GM21723 (cell line): ENCODE results near the gene ENO1.

Experiments
- ATAC-seq: cut with Tn5 transposase; IDR thresholded peaks from one replicate; pipeline ENCODE4 v1.9.1; 2021; ENCODE audit warnings: mild to moderate bottlenecking, moderate library complexity; ENCODE audit not compliant: unreplicated experiment

ENO1 gene

DNA sequence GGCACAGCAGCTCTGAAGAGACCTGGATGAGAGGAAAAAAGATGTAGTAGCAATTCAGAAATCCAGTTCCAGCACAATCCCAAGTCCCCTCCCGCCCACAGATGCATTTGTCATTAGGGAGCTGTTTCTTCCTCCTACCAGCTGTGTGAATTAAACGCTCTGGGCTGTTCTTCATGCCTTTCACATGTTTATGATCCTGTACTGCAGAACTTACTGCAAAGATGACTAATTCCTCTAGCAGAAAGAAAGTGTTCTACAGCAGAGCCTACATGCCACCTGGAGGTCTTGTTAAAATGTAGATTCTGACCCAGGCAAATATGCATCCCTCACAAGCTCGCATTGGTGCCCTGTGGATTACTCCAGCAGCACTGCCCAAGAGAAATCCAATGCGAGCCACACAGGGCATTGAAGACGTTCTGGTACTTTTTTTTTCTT, 6.5 kb downstream of the ENO1 start:
- ATAC-seq: no peak

DNA sequence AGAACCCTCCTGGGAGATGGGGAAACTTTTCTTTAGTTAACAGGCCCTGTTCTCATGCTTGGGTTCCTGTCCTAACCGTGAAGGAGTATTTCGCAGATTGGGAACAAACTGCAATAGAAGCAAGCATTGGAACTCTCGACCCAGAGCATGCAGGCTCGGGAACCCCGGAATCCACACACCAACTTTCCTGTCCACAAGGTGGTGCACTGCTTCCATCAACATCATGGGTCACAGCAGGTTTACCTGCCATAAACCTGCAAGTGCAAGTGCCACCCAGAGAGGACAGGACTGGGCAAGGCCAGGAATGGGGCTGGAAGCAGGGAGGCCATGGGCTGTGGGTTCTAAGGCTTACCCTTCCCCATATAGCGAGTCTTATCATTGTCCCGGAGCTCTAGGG, 6.9 kb downstream of the ENO1 start:
- no peak for ATAC-seq

DNA sequence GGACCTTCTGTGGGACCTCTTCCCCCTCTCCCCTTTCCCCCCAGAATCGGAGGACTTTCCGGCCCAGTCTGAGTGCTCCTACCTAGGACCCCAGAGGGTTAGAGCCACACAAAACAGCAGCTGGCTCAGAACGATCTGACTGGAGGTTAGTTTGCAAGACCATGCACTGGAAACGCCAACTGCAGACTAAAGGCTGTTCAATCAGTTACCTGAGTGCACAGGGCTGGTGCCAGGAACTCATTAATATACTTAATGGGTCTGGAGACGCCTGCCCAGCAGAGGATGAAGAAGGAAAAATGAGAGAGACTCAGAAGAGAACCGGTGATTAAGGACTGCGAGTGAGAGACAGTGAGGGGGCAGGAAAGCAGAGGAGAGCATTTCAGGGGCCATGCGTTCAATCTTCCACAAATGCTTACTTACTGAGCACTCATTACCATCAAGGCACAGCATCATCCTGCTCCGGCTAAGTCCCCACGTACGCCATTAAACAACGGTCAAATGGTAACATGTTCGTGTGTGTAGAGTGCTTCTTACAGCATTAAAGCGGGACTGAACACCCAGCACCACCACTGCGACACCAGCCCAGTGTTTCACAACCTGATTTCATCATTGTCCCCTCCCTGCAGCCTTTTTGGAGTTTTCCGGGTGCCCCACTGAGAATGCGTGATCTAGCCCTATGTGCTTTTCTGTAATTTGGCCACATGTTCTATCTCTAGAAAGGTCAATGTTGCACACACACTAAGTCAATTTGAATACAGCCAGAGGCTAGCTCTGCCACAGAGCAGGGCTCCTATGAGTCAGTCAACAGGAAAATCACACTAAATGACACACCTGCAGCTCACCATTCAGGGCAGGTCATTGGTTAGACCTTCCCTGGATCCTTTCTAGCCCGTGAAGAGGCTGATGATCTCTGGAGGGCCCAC, 7.6 kb downstream of the ENO1 start:
- no peak for ATAC-seq

DNA sequence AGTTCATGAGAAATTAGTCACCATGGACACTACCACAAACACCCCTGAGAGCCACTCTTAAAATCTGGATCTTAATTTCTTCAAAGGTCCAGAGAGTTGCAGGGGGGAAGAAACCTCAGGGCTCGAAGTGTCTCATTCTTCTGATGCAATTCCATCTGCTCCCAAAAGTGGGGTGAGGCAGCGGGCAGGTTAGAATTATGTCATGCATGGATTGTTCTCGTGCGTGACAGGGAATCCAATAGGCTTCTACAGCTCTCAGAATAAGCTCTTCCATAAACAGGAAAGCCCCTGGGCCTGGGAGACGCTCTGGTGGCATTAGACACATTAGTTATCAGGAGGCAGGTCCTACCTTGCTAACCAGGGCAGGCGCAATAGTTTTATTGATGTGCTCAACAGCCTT, 8.4 kb downstream of the ENO1 start:
- no peak for ATAC-seq

DNA sequence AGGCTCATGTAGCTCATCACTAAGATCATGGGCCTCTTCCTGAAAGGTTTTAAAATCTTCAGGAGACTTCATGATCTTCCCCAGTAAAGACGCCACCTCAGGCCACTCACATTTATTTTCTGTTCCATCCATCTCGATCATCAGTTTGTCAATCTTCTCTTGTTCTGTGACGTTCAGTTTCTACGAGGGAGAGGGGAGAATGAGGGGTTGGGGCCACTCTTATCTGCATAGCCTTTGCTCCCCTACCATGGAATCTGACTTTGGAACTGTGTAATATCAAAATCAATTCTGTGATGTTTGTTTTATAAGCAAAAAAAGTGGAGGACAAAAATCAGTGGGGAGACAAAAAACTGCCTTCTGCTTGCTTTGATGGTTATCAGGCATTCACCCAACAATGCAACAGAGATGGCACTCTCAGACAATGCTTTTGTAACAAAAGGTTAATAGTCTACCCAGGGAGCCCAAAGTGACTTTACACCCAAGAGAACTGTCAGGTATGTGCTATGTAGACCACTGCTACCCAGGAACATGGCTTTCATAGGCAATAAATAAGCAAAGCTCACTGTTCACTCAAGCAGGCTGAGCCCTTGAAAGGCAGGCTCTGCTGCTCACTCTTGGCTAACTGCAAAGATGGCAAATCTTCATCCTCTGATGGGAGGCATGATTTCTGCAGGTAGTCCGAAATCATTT, 10.5 kb downstream of the ENO1 start:
- no peak for ATAC-seq

DNA sequence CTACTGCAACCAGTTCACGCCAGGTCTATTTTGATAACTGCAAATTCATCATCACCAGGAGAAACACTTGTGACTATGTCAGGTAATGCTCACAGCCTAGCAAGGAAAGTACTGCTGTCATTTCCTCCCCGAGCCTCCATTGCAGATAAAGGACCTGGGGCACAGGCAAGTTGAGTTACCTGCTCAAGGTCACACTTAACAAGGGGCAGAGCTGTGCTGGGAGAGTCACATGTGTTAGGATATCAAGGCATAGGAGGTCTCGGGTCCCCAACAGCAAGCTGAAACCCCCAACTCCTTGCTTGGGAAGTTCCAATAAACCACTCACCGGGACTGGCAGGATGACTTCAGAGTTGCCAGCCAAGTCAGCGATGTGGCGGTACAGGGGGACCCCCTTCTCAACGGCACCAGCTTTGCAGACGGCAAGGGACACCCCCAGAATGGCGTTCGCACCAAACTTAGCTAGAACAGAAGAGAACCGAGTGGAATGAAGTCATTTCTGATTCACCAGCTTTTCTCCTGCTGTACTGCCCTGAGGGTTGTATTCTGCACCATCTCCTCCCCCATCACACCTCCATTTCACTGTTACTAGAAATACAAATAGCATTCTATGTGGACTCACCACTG, 11.6 kb downstream of the ENO1 start:
- no peak for ATAC-seq

DNA sequence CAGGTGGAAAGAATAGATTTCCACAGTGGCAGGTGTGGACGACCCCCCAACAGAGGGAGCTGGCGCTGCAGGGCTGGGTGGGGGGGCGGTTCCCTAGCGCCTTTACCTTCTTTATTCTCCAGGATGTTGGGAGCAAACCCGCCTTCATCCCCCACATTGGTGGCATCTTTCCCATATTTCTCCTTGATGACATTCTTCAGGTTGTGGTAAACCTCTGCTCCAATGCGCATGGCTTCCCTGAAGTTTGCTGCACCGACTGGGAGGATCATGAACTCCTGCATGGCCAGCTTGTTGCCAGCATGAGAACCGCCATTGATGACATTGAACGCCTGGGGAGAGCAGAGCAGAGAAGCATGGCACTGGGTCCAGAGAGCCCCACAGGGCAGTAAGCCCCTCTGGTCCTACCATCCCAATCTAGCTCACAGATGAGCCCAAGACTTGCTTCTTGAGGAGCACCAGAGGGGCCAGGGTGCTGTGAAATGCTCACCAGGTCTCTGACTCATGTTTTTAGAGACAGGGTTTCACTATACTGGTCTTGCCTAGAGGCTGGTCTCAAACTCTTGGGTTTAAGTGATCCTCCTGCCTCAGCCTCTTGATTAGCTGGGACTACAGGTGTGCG, 12.2 kb downstream of the ENO1 start:
- no peak for ATAC-seq

DNA sequence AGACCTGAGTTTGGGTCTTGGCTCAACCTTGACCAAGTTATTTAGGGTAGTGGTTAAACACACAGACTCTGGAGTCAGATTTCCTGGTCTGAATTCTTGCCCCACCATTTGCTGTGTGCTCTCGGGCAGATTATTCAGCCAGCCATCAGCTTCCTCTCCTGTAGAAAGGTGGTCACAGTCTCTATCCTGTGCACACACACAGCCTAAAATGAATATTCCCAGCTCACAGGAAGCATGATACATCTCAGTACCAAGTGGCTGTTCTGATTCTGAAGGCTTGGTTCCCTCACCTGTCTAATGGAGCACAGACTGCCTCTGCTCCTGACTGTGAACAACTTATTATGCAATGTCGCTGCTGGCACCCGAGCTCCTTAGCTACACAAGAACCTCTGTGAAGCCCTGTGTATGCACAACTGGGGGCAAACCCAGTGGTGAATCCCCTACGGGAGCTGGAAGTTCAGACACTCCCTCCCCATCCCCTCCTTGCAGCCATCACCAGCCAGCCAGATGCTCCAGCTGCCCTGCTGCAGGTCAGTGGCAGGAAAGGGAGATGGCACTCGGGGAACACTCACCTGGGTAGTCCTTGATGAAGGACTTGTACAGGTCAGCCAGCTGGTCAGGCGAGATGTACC, 13.7 kb downstream of the ENO1 start:
- ATAC-seq: no peak

DNA sequence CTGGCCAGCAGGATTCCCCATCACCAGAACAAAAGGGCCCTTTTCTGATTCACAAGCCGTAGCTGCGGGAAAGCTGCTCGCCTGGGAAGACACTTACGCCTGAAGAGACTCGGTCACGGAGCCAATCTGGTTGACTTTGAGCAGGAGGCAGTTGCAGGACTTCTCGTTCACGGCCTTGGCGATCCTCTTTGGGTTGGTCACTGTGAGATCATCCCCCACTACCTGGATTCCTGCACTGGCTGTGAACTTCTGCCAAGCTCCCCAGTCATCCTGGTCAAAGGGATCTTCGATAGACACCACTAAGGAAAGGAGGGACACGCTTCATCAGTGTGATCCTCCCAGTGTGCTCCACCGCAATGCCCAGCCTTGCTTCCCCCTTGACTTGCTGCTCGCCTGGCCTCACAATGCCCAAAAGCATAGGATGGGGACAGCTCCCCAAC, 14.7 kb downstream of the ENO1 start:
- ATAC-seq: no peak

DNA sequence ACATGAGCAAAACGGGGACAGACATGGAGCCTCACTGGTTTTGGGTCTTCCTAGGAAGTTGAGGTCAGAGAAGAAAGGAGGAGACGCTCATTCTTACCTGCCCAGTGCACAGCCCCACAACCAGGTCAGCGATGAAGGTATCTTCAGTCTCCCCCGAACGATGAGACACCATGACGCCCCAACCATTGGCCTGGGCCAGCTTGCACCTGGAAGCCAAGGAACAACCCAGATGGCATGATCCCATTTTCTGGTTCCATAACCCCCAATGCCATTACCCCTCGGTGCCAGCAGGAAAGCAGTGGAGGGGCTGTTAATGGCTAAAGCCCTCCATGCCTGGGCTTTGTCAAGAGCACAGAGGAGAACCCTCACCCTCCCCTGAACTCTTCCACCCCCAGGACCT, 15.3 kb downstream of the ENO1 start:
- ATAC-seq: no peak

DNA sequence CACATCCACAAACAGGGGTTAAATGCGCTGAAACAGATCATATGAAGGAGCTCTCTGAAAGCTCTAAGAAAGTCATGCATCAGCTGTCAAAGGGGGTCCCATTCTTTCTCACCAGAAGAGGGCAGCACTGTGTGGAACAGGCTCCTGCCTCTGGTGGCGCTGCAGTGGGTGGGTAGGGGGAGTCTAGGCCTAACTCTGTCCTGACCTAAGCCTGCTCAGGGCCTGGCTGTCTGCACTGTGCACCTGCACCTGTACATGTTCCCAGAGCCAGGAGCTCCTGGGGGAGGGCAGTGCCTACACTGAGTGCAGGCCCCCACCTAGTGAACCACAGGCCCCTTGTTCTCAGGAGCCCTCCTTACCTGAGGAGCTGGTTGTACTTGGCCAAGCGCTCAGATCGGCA, 16.0 kb downstream of the ENO1 start:
- ATAC-seq: no peak

DNA sequence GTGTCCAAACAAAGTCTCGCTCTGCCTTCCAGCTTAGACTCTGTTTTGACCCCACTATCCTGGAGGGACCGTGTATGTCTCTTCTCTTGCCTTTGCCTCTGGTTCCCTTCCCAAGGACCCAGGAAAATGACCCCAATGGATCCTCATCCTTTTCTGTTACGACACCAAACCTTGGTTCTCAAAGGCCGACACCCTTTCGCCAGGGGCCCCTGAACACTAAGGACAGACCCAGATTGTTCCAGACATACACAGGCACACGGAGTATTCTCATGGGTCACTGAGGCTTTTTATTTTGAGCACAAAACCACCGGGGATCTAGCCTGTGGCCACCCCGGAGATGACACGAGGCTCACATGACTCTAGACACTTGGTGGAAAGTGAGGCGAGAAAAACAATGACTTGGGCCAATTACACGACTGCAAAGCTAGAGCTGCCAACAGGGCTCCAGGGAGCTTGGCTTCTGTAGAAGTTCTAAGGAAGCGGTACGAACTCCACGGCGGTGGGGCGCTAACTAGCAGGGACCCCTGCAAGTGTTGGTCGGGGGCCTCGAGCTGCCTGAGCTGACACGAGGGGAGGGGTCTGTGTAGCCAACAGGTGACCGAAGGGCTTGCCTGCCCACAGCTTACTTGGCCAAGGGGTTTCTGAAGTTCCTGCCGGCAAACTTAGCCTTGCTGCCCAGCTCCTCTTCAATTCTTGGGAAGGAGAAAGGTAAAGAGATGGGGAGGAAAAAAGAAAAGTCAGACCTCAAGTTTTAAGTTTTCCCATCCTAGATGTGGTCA, 17.6 kb downstream of the ENO1 start:
- no peak for ATAC-seq

DNA sequence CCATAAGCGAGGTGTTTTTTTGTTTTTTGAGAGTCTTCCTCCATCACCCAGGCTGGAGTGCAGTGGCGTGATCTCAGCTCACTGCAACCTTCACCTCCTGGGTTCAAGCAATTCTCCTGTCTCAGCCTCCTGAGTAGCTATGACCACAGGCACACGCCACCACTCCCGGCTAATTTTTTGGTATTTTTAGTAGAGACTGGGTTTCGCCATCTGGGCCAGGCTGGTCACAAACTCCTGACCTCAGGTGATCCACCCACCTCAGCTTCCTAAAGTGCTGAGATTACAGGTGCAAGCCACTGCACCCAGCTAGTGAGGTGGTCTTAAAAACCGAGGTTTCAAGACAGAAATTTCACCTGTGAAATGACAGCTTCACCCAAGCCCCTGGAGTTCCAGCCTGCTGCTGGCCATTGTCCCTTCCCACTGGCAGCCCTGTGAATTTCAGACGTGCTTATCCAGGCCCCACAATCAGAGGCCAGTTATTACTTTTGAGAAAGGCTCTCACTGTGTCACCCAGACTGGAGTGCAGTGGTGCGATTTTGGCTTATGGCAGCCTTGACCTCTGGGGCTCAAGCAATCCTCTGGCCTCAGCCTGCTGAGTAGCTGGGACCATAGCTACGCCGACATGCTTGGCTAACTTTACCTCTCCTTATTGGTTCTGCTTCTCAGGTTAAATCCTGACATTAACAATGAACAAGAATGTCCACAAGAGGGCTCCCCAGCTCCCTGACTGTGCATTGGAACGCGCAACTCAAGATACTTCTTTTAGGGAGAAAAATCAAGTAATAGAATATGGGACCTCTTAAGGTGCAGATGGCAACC, 19.4 kb downstream of the ENO1 start:
- no peak for ATAC-seq

DNA sequence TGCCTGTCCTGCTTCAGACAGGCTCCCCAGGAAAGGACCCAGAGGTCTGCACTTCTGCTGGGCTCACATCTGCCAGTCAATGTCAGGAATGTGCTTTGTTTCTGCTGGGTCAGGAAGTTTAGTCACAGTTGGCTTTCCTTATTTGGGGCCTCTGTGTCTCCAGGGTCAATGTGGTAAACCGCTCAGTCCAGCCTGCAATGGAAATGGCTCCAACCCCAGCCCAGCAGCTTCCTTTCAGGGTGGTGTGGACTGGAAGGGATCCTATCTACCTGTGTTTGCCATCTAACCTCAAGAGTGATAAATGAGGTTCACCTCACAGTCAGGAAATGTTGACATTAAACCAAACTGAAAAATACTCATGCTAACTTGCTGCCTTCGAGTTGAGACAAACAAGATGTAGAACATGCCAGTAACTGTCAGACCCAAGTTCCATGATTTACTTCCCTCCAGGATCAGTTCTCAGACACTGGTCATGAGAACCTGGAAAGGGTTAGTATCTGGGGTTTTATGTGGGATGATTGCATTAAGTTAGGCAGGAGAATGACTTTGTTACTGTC, 20.3 kb downstream of the ENO1 start:
- no peak for ATAC-seq

DNA sequence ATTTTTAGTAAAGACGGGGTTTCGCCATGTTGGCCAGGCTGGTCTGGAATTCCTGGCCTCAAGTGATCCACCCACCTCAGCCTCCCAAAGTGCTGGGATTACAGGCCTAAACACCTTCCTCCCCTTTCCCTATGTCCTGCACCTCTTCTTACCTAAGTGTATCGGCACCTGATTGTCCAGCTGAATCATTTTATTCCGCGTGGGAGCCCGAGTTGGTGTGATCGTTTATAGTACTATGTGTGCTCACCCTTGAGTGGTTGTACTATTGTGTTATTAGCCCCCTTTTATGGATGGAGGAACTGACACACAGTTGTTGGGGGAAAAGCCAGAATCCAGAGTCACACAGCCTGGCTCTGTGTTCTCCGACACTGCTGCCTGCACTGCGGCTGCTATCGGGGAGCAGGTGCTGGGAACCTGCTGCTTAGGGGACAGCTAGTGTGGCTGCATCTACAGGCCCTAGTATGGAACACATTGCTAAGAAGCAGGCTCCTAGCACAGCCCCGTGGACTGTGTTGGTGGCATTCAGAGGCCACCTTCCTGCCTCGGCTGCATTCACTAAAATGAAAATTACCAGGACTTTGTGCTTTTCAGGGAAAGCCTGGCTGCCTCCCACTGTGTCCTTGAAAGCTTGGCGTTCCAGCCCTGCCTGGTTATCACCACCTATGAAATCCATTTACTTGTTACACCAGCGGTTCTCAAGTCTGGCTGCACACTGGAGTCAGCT, 21.6 kb downstream of the ENO1 start:
- ATAC-seq: no peak

DNA sequence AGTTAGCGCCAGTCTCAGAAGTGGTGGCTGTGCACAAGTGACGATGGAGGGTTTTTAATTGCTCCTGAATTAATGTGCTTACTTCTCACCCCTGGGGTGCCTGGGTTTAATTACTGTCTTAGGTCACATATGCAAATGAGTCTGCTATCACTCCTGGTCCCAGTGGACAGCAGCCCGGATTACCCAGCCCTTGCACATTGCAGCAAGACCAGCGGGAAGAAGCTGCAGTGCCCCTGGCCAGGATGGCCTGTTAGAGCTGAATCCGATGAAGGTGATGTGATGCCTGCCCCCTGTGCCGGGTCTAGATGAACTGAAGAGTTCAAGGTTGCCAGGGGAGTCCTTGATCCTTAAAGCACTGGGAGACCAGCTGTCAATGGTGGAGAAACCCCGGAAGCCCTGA, 24.2 kb downstream of the ENO1 start:
- ATAC-seq: no peak

DNA sequence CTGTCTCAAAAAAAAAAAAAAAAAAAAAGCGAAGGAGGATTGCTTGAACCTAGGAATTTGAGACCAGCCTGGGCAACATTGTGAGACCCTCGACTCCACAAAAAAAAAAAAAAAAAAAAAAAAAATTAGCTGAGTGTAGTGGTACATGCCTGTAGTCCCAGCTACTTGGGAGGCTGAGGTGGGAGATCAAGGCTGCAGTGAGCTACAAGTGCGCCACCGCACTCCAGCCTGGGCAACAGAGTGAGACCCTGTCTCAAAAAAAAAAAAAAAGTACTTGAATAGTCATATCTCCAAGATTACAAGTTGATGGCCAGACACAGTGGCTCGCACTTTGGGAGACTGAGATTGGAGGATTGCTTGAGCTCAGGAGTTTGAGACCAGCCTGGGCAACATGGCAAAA, 27.4 kb downstream of the ENO1 start:
- no peak for ATAC-seq

DNA sequence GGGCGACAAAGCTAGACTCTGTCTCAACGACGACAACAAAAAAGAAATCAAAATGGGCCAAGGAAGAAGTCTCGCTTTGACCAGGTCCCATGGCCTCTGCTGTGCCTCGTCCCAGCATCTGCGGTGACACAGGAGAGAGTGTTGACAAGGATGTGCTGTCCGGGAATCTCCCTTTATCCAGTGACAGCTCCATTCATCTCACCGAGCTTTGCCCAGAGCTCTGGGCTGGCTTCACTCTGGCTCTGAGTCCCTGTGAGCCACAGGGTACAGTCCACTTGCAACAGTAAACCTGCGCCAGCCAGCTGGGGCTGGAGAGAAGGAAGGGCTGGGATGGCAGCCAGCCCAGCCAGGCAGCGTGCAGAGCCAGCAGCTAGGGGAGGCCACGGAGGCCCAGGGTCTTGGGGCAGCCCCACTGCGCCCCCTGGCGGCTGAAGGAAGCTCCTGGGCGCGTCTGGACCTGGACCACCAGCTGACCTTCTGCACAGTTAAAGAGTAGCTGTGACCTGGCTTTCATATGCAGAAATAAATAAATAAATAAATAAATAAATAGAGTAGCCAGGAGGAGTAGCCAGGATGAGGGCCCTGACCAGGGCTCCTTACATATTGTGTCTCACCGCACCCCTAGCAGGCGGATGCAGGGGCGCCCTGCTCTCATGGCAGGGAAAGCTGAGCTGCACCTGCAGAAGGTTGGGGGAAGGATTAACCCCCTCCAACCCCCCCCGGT, 29.7 kb downstream of the ENO1 start:
- ATAC-seq: no peak
